Prostate gland (tissue), 2 donors: ENCODE data around the gene ATF1. TPM values are rescaled to one million over a fixed set of nuclear protein-coding genes. Genes with fewer than 3 reads are reported as not detected.
A peak's percentile ranks its signal among the peaks of the same experiment; 100 is the strongest.
"Not testable (repeated sequence)": the region's sequence is repeated elsewhere in the genome, so short reads cannot be mapped to it uniquely, and the experiment has no call there.

ENCODE experiments used
- DNase-seq: peaks from one replicate; pipeline ENCODE4 v3.0.0-alpha.2; 2019; ENCODE audit warnings: low spot score
- H3K27ac ChIP-seq, 2 donors: fragments of 200-600 bp; sonication (generic); 2 replicates each; pipeline ENCODE4 v1.5.1; 2017 to 2019
- H3K27me3 ChIP-seq: fragments of 200-600 bp; sonication (generic); replicated peaks from 2 replicates; pipeline ENCODE4 v1.5.1; 2019; ENCODE audit not compliant: insufficient read depth
- H3K36me3 ChIP-seq, 2 donors: fragments of 200-600 bp; sonication (generic); 1 replicate in 1 of 2; 2 replicates in 1 of 2; pipeline versions ENCODE4 v1.5.1 to v1.8.1; 2017 to 2019
- H3K4me1 ChIP-seq: fragments of 200-600 bp; sonication (generic); replicated peaks from 2 replicates; pipeline ENCODE4 v1.5.1; 2019
- H3K4me3 ChIP-seq, 2 donors: fragments of 200-600 bp; sonication (generic); 2 replicates each; pipeline ENCODE4 v1.5.1; 2017 to 2019
- H3K9me3 ChIP-seq: fragments of 200-600 bp; sonication (generic); 2 replicates; pipeline ENCODE4 v1.5.1; 2017
- POLR2A ChIP-seq: fragments of 450-650 bp; IDR thresholded peaks from one replicate; pipeline ENCODE4 v1.6.1; 2016; ENCODE audit warnings: antibody characterized with exemption, mild to moderate bottlenecking
- POLR2AphosphoS5 ChIP-seq: sonication (generic); formaldehyde crosslinking; IDR thresholded peaks from one replicate; pipeline ENCODE4 v1.6.1; 2017; ENCODE audit warnings: antibody characterized with exemption
- WGBS: methylation state at CpG from one replicate; pipeline ENCODE4 v1.1.5; 2018; 5-methylcytosine and 5-hydroxymethylcytosine counted together
- intact Hi-C: fragments of 100-400 bp; cut with DNase I; formaldehyde crosslinking; loops from one replicate; pipeline ENCODE4 v1.14.2; 2022
- total RNA-seq, 2 donors: library from RNA; depleted of rRNA; stranded (reverse); fragments of >200 nt; gene quantifications; one replicate each; pipeline ENCODE4 v1.1.0, GENCODE V29; 2016
- TF ChIP-seq, protein P1 (sequence below), 4 experiments: fragments of 200-600 bp in 2 of 4; fragments of 450-650 bp in 2 of 4; sonication (generic) in 2 of 4; IDR thresholded peaks; 1 replicate in 3 of 4; 2 replicates in 1 of 4; pipeline ENCODE4 v1.5.1; 2016 to 2019; ENCODE audit warnings: antibody characterized with exemption in 4 of 4, mild to moderate bottlenecking in 2 of 4, moderate library complexity in 2 of 4

The ATF1 gene
- total RNA-seq, 2 donors from 2014 or later = 20.2 to 27.4 TPM

DNA sequence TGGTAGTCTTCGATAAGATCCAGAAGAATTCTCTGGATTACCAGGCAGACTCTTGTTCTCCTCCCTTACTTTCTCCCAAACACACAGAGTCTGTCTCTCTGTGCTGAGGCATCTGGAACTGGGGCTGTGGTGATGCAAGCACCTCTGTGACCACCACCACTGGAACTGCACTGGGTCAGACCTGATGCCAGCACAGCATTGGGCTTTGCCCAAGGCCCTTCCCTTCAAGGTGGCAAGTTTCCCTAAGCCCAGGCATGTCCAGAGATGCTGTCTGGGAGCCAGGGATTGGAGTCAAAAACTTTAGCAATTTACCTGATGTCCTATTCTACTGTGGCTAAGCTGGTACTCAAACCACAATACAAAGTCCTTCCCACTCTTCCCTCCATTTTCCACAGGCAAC is 64.2 kb downstream of the ATF1 start:
- Histone ChIP-seq H3K4me3 (no peak overlapping the region), H3K36me3 (no peaks in the 10 kb centered on the region), H3K27me3 (no peaks in the 10 kb centered on the region), H3K4me1 (no peaks in the 10 kb centered on the region), H3K9me3 (no peaks in the 10 kb centered on the region), H3K27ac (no peak overlapping the region)
- intact Hi-C loops = loop anchor here (10.0 kb wide), 3 partner anchors 97 to 517 kb away; partner anchors contain the start of genes CELA1 and DAZAP2
- WGBS = 85% methylated on average over 1 of the region's 1 CpG
- peak; percentile 4 for TF ChIP-seq POLR2AphosphoS5
- TF ChIP-seq, protein P1, sequence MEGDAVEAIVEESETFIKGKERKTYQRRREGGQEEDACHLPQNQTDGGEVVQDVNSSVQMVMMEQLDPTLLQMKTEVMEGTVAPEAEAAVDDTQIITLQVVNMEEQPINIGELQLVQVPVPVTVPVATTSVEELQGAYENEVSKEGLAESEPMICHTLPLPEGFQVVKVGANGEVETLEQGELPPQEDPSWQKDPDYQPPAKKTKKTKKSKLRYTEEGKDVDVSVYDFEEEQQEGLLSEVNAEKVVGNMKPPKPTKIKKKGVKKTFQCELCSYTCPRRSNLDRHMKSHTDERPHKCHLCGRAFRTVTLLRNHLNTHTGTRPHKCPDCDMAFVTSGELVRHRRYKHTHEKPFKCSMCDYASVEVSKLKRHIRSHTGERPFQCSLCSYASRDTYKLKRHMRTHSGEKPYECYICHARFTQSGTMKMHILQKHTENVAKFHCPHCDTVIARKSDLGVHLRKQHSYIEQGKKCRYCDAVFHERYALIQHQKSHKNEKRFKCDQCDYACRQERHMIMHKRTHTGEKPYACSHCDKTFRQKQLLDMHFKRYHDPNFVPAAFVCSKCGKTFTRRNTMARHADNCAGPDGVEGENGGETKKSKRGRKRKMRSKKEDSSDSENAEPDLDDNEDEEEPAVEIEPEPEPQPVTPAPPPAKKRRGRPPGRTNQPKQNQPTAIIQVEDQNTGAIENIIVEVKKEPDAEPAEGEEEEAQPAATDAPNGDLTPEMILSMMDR (IDR thresholded peaks at IDR 0.05) = no peak
- DNase-seq = peak; percentile 41

DNA sequence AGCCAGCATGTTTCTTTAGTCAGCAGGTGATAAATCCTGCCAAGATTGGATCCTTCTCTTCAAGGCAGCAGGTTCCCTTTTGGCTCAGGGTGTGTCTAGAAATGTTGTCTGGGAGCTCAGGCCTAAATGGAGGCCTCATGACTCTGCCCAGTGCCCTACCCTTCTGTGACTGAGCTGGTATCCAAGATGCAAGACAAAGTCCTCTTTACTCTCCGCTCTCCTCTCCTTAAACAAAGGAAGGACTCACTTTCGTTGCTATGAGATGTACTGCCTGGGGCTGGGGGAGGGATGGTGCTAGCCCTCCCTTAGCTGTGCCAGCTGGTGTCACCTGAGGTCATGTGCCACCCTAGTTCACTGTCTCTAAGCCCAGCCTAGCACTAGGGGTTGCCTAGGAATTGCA is 65.0 kb downstream of the ATF1 start:
- Histone ChIP-seq H3K4me1 (no peaks in the 10 kb centered on the region), H3K27ac (no peak overlapping the region), H3K27me3 (no peaks in the 10 kb centered on the region), H3K4me3 (no peak overlapping the region), H3K36me3 (no peaks in the 10 kb centered on the region), H3K9me3 (no peaks in the 10 kb centered on the region)
- intact Hi-C loops = loop anchor here (10.0 kb wide), 3 partner anchors 96 to 516 kb away; partner anchors contain the start of genes CELA1 and DAZAP2
- 83% methylated on average over 2 of the region's 2 CpGs for WGBS
- TF ChIP-seq, protein P1 (IDR thresholded peaks at IDR 0.05) = no peak
- TF ChIP-seq POLR2AphosphoS5 (no peak), POLR2A (no peak)
- DNase-seq = no peak

DNA sequence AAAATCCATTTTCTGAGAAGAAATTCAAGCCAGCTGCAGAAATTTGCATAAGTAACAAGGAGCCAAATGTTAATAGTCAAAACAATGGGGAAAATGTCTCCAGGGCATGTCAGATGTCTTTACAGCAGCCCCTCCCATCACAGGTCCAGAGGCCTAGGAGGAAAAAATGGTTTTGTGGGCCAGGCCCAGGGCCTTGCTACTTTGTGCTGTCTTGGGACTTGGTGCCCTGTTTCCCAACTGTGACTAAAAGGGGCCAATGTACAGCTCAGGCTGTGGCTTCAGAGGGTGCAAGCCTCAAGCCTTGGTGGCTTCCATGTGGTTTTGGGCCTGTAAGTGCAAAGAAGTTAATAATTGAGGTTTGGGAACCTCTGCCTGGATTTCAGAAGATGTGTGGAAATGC is 69.9 kb downstream of the ATF1 start:
- H3K36me3 ChIP-seq, DNase-seq, H3K4me3 ChIP-seq, intact Hi-C loops, H3K27ac ChIP-seq, H3K27me3 ChIP-seq, H3K9me3 ChIP-seq, H3K4me1 ChIP-seq: not testable (repeated sequence)

DNA sequence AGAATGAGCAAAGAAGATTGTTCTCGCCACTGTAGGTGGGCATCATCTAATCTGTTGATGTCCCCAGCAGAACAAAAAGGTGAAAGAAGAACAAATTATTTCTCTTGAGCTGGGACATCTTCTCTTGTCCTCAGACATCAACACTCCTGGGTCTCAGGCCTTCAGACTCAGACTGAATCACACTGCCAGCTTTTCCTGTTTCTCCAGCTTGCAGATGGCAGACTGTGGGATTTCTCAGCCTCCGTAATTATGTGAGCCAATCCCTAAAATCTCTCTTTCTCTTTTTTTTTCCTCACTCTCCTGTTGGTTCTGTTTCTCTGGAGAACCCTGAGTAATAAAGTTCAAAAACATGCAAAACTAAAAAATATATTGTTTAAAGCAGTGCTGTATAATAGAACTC is 75.1 kb downstream of the ATF1 start:
- Histone ChIP-seq H3K4me1 (no peaks in the 10 kb centered on the region), H3K27ac (no peak overlapping the region), H3K9me3 (no peaks in the 10 kb centered on the region), H3K27me3 (no peaks in the 10 kb centered on the region), H3K4me3 (no peak overlapping the region), H3K36me3 (no peaks in the 10 kb centered on the region)
- 71% methylated on average over 2 of the region's 2 CpGs for WGBS
- intact Hi-C loops = no loop called here
- TF ChIP-seq POLR2AphosphoS5 (no peak), POLR2A (no peak)
- TF ChIP-seq, protein P1 (IDR thresholded peaks at IDR 0.05) = no peak
- no peak for DNase-seq

DNA sequence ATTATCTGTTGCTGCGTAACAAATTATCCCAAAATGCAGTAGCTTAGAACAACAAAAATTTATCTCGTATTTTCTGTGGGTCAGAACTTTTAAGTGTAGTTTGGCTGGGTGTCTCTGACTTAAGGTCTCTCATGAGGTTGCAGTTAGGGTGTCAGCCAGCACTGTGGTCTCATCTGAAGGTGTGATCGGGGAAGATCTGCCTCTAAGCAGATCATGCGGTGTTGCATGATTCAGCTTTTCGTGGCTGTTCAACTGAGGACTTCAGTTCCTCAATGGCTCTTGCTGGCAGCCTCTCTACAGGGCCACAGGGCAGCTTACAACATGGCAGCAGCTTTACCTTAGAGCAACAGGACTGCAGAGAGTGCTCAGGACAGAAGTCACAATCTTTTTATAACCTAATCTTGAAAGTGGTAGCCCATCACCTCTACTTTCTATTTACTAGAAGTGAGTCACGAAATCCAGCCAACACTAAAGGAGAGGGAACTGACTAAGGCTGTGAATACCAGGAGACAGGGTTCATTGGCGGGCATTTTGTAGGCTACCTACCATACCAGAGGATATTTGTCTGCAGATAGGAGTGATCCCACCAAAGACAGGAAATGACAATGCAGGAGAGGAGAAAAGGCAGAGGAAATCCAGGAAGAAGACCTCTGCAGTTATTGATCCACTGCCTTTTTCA is 77.0 kb downstream of the ATF1 start:
- Histone ChIP-seq H3K4me1 (no peaks in the 10 kb centered on the region), H3K36me3 (no peaks in the 10 kb centered on the region), H3K27ac (no peak overlapping the region), H3K27me3 (no peaks in the 10 kb centered on the region), H3K4me3 (no peak overlapping the region), H3K9me3 (no peaks in the 10 kb centered on the region)
- intact Hi-C loops = no loop called here
- no peak for TF ChIP-seq POLR2A
- TF ChIP-seq POLR2AphosphoS5 = no peak
- TF ChIP-seq, protein P1 (IDR thresholded peaks at IDR 0.05) = no peak
- WGBS = 97% methylated on average over 7 of the region's 7 CpGs
- no peak for DNase-seq
